ENCODE measurements around the gene FMN2.

FMN2 gene

DNA sequence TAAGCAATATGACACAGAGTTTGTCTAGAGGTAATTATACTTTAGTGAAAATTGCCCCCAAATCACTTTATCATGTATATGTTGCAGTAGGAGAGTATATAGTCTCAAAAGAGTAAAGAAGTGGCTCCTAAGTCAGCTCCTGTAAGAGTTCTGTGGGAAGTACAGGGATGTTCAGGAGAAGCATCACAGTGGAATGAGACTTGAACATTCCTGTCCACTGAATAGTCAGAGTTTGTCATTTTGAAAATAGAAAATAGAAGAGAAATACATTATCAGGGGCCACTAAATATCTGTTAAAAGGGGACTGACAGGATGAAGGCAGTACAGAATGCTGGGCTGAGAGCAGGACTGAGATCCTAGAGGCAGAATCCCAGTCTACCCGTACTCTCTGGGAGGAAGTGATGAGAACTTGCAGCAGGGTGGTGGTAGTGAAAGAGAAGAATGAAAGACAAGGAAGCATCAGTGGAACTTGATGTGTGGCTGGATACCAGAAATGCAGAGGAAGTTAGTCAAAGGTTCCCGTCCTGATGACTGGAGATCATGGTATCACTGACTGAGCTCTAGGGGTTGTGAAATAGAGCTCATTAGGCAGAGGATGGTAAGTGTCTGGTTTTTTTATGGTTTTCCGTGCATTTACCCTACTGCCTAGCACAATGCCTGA, 153.4 kb downstream of the FMN2 start:
- no peak overlapping the region for H3K4me2 ChIP-seq

DNA sequence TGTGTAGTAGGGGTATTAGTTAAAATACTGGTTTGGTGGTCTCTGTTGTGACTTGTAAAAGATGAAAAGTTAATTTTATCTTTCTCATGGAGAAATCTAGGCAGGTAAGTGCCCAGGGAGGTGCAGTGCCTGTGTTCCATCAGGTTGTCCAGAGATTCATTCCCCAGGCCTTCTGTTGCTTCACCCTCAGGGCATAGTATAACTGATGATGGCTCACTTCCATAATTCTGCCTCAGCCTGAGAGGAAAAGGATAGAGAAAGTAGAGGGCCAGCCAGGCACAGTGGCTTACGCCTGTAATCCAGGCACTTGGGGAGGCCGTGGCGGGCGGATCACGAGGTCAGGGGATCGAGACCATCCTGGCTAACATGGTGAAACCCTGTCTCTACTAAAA, 153.9 kb downstream of the FMN2 start:
- TF ChIP-seq, protein P1, sequence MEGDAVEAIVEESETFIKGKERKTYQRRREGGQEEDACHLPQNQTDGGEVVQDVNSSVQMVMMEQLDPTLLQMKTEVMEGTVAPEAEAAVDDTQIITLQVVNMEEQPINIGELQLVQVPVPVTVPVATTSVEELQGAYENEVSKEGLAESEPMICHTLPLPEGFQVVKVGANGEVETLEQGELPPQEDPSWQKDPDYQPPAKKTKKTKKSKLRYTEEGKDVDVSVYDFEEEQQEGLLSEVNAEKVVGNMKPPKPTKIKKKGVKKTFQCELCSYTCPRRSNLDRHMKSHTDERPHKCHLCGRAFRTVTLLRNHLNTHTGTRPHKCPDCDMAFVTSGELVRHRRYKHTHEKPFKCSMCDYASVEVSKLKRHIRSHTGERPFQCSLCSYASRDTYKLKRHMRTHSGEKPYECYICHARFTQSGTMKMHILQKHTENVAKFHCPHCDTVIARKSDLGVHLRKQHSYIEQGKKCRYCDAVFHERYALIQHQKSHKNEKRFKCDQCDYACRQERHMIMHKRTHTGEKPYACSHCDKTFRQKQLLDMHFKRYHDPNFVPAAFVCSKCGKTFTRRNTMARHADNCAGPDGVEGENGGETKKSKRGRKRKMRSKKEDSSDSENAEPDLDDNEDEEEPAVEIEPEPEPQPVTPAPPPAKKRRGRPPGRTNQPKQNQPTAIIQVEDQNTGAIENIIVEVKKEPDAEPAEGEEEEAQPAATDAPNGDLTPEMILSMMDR (conservative IDR thresholded peaks at IDR 0.05; ENCODE audit: low read depth, low read length), result no peak
- Histone ChIP-seq H3K9ac (no peak overlapping the region), H3K4me1 (ENCODE audit: low read depth, poor library complexity, severe bottlenecking) (peaks cover 34% of the 10 kb centered on the region), H3K4me2 (no peak overlapping the region), H3K4me3 (IDR thresholded peaks at IDR 0.05; ENCODE audit: insufficient read depth, low read depth, low read length) (no peak overlapping the region), H2AFZ (ENCODE audit: low read depth) (no peak overlapping the region), H3K79me2 (ENCODE audit: insufficient read depth, low read depth) (no peaks in the 10 kb centered on the region), H3K36me3 (ENCODE audit: insufficient read depth) (no peaks in the 10 kb centered on the region), H4K20me1 (ENCODE audit: insufficient read depth) (no peaks in the 10 kb centered on the region), H3K27ac (no peak overlapping the region), H3K27me3 (ENCODE audit: insufficient read depth, low read depth) (no peaks in the 10 kb centered on the region)

More for the DNA sequence above, 153.4 kb downstream of the FMN2 start:
- H3K4me1 ChIP-seq (ENCODE audit: low read depth, poor library complexity, severe bottlenecking), result peaks cover 34% of the 10 kb centered on the region
- no peaks in the 10 kb centered on the region for H3K79me2 ChIP-seq (ENCODE audit: insufficient read depth, low read depth)
- TF ChIP-seq, protein P1 (conservative IDR thresholded peaks at IDR 0.05; ENCODE audit: low read depth, low read length), result no peak
- no peak overlapping the region for H3K9ac ChIP-seq
- H2AFZ ChIP-seq (ENCODE audit: low read depth), result no peak overlapping the region
- no peaks in the 10 kb centered on the region for H3K27me3 ChIP-seq (ENCODE audit: insufficient read depth, low read depth)
- no peak overlapping the region for H3K27ac ChIP-seq
- no peaks in the 10 kb centered on the region for H3K36me3 ChIP-seq (ENCODE audit: insufficient read depth)
- no peaks in the 10 kb centered on the region for H4K20me1 ChIP-seq (ENCODE audit: insufficient read depth)
- no peak overlapping the region for H3K4me3 ChIP-seq (IDR thresholded peaks at IDR 0.05; ENCODE audit: insufficient read depth, low read depth, low read length)

DNA sequence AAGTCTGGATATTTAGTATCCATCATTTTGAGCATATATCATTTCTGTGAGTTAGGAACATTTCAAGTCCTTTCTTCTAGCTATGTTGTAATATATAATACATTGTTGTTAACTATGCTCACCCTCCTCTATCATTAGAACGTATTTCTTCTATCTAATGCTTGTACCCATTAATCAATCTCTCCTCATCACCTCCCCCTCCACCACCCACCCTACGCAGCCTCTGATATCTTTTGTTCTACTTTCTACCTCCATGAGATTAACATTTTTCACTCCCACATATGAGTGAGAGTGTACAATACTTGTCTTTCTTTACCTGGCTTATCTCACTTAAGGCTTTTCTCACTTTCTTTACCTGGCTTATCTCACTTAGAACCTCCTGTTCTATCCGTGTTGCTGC, 156.2 kb downstream of the FMN2 start:
- Histone ChIP-seq H3K27me3 (ENCODE audit: insufficient read depth, low read depth) (no peaks in the 10 kb centered on the region), H3K27ac (no peak overlapping the region), H3K9ac (no peak overlapping the region), H3K4me3 (IDR thresholded peaks at IDR 0.05; ENCODE audit: insufficient read depth, low read depth, low read length) (no peak overlapping the region), H4K20me1 (ENCODE audit: insufficient read depth) (no peaks in the 10 kb centered on the region), H2AFZ (ENCODE audit: low read depth) (no peak overlapping the region), H3K4me1 (ENCODE audit: low read depth, poor library complexity, severe bottlenecking) (peaks cover 19% of the 10 kb centered on the region), H3K4me2 (no peak overlapping the region), H3K36me3 (ENCODE audit: insufficient read depth) (no peaks in the 10 kb centered on the region), H3K79me2 (ENCODE audit: insufficient read depth, low read depth) (no peaks in the 10 kb centered on the region)
- TF ChIP-seq, protein P1 (conservative IDR thresholded peaks at IDR 0.05; ENCODE audit: low read depth, low read length), result no peak

DNA sequence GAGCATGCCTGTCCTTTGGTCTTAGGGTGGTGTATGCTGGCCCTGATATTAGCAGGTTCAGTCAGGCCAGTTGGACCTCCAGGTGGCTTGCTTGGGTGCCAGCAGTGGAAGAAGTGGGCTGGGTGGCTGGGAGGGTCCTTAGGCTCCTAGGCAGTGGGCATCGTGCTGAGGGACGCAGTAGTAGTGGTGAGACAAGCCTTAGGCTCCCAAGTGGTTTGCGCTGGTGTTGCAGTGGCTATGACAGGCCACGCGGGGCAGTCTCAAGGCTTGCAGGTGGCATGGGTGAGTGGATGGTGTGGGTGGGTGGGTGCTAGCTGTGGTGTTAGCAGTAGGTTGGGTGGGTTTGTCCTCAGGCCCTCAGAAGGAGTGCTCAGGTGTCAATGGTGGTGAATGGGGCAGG, 162.3 kb downstream of the FMN2 start:
- Histone ChIP-seq H3K36me3 (ENCODE audit: insufficient read depth) (no peaks in the 10 kb centered on the region), H3K27ac (no peak overlapping the region), H3K4me3 (IDR thresholded peaks at IDR 0.05; ENCODE audit: insufficient read depth, low read depth, low read length) (no peak overlapping the region), H3K4me2 (no peak overlapping the region), H3K27me3 (ENCODE audit: insufficient read depth, low read depth) (no peaks in the 10 kb centered on the region), H3K9ac (no peak overlapping the region), H4K20me1 (ENCODE audit: insufficient read depth) (no peaks in the 10 kb centered on the region), H2AFZ (ENCODE audit: low read depth) (no peak overlapping the region), H3K79me2 (ENCODE audit: insufficient read depth, low read depth) (no peaks in the 10 kb centered on the region), H3K4me1 (ENCODE audit: low read depth, poor library complexity, severe bottlenecking) (no peaks in the 10 kb centered on the region)
- TF ChIP-seq, protein P1 (conservative IDR thresholded peaks at IDR 0.05; ENCODE audit: low read depth, low read length), result no peak
